Inflammatory macrophage (primary cell): ENCODE results near the gene FAM24B.
"Not testable (repeated sequence)": the region's sequence is repeated elsewhere in the genome, so short reads cannot be mapped to it uniquely, and the experiment has no call there.

Experiments used
- DNase-seq, 2 donors: peaks; one replicate each; pipeline ENCODE4 v3.0.0-alpha.2; 2020 to 2022
- total RNA-seq, 18 experiments: gene quantifications; one replicate each; lab custom pipeline; 2026; ENCODE audit warnings: mixed read lengths in 6 of 18, inconsistent platforms in 2 of 18; lab: John Stamatoyannopoulos, UW

FAM24B gene, protein sequence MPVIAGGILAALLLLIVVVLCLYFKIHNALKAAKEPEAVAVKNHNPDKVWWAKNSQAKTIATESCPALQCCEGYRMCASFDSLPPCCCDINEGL
- 0.12 to 1.7 (median 0.61) reads per million in 18 experiments for total RNA-seq

DNA sequence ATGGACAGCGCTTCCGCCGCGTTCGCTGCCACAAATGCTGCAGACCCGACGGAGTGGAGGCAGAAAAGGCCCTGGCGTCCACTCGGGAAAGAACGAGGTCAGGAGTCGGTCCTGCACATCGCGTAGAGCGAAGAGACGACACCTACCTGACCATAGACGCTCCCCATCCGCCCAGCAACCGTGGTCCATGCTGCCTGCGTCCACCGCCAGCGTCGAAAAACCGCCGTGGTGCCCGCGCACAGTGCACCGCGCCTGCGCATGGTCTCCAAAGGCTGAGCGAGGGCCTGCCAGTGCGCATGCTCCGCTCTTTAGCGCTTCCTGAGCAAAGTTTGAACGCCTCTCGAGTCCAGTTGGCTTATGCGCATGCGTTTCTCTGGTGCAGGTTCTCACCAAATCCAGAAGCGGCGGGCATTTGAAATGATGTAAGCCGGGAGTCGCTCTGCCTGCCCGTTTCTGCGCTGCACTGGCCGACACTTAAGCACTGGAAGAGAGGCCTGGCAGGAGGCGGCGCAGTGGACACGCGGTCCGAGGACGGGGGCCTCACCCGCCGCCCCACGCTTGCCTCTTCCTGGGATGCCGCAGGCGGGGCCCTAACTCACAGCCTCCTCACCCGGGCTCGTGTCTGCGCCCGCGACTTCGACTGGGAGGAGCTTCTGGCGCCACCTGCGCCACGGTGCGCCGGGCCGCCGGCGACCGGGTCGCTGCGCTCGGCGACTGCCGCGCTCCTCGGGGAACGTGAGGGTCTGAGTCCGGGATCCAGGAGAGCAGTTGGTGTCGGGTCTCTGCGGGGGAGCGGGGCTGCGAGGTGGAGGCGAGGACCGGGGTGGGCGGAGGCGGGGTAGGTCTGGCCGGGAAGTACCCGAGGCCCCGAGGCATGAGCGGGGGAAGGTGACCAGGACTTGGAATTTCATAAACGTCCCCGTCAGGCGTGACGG, at the start of gene FAM24B:
Gene FAM24B, minus strand, starts transcription at position 243 of the 935 bp plus-strand sequence. CDS start 29,066 bp downstream, outside the sequence.
- DNase-seq: peak; percentile 95 to 96

DNA sequence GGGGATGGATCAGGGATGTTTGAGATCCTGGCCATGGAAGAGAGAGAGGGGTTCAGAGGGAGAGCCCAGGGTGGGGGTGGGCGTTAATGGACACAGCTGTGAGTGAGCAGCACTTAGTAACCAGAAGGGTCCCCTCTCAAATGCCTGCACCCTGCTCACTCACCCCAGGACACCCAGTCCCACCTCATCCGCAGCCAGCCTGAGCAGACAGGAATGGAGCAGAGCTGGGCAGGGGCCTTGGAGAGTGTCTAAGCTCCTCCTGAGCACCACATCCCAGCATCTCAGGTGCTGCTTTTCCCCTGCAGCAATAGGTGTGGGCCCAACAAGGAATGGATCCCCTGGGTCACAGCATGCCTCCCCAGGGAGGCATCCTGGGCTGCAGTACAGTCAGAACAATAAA, 36.3 kb upstream of the FAM24B start:
- no peak for DNase-seq

DNA sequence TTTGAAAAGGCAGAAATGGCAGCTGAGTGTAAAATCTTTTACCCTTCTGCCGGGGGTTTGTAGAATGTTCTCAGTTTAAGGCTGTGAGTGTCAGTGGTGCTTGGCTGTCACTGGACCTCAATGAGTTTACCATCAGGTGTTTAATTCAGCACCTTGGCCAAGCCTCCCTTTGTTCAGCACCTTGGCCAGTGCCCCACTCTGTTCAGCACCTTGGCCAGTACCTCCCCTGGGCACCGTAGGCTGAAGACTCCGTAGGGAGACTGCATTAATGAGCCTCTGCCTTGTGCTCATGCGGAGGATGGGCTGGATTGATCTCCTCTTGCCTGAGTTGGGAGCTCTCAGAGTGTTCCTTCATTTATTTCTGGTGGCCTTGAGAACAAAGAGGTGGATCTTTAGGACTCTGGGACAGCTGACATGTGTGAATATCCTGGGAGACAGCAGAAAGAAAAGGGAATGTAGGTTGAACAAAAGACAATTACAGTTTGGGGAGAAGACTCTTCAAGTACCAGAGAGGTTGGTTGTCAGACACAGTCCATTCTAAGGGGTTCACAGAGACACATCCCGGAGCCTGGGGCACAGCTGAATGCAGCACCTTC, 32.6 kb upstream of the FAM24B start:
- peak; percentile 24 to 35 for DNase-seq

DNA sequence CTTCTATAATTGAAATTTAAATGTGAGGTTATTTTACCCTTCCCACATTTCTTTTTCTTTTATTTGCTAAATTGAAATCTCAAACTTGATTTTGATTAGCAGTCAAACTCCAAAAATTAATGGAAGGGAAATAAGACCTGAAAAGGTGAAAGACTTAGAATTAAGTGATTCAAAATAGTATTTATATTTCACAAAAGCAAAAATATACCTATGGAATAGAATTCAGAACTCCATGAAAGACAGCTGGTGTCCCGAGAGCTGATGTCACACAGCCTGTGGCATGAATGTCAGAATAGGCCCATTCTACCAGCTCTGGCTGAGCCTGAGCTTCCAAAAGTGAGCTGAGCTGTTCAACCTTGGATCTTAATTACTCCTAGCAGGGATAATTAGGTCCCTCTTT, 30.9 kb upstream of the FAM24B start, which contains the start of gene FAM24A:
Gene FAM24A, plus strand, starts transcription at position 301 of the 400 bp plus-strand sequence. CDS start 1,025 bp downstream, outside the sequence.
- DNase-seq: no peak

DNA sequence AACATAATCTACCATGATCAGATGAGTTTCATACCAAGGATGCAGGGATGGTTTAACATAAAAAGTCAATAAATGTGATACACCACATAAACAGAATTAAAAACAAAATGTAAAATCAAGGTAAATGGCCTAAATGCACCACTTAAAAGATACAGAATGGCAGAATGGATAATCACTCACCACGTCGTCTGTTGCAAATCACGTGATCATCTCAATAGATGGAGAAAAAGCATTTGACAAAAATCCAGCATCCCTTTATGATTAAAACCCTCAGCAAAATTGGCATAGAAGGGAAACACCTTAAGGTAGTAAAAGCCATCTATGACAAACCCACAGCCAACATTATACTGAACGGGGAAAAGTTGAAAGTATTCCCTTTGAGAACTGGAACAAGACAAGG, 24.5 kb upstream of the FAM24B start:
- not testable (repeated sequence) for DNase-seq

DNA sequence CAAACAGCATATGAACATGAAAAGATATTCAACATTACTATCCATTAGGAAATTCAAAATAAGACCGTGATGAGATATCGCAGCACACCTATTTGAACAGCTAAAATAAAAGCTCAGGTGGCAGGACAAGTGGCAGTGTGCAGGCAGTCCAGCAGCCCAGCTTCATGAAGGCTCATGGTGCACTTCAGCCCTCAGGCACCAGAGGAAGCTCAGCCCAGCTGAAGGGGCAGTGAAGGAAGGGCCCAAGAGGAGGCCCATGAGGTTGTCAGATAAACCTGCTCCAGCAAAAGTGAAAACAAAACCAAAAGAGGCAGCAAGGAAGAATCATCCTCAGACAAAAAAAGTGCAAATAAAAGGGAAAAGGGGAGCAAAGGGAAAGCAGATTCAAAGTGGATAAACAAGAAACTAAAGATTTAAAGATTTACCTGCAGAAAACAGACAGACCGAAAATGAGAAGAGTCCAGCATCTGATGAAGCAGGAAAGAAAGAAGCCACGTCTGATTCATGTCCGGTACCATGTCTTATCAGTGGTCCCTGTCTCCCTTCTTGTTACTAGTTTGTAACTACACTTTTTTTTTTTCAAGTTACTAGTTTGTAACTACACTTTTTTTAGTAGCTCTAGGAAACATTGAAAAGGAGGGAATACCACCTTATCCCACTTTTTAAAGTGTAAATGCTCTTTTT, 15.0 kb upstream of the FAM24B start:
- DNase-seq: no peak

DNA sequence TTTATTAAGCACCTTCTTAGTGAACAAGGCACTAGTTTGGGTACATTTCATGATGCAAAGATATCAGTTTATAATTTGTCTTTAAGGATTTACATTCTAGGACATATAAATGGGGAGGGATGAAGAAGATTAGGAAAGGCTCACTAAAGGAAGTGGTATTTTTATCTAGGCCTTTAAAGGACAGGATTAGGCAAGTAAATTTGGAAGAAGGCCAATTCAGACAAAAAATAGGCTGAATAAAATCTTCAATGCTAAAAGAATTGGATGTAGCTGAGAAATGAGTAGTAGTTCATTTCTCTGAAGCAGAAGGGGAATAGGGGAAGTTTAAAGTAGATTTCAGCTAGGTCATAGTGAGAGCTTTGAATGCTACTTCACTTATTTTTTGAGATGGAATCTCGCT, 4.8 kb upstream of the FAM24B start:
- no peak for DNase-seq

DNA sequence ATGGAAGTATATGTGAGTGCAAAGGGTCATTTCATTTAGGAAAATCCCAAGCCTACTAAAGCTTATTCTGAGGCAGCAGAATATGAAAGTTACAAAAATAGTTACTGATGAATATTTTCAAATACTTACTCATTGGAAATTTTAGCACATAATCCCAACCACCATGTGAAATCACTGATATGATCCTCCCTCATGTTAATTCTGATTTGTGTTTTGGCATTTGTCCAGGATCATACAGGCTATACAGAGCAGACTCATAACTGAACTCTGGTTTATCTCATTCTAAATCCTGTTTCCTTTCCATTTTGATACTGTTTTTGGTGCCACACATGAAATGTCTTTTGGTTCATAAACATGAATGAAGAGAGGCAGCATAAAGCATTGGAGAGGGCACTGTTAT, 3.4 kb upstream of the FAM24B start:
- no peak for DNase-seq

DNA sequence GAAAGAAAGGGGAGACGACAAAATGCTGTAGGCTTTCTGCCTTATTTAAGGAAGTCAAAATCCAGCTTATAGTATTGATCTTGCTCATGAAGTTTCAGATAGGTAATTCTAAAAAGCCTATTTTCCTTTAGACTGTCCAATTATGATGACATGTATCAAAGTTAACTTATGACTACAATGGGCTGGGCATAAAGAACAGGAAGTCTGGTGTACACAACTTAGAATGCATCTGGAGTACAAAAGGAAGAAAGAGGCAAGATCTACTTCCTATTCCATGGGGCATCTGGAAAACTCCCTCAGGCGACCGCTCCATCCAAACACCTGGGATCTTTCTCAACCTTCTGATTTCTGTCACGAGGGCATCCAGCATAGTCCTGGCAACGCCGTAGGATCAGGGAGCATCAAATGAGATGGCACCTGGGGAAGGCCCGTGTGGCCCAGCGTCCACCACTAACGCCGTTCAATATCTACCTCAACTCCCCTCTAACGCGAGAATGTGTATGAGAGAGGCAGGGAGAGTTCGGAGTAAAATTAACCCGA, 512 bp downstream of the FAM24B start:
- DNase-seq: peak; percentile 18 to 23

DNA sequence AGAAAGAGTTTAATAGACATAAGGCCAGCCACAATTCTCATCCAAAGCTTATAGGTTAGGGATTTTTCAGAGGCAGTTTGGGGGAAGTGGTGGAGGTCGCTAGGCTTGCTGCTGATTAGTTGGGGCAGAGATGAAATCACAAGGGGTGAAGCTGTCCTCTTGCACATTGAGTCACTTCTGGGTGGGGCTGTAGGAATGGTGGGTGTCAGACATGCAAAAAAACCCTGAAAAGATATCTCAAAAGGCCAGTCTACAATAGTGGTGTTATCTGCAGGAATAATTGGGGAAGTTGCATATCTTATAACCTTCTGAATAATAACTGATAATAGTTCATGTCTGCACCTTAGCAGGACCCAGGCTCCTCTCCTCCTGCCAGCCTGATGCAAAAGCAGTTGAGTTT, 2.1 kb downstream of the FAM24B start:
- DNase-seq: peak in 1 of 2 donors; percentile 2

DNA sequence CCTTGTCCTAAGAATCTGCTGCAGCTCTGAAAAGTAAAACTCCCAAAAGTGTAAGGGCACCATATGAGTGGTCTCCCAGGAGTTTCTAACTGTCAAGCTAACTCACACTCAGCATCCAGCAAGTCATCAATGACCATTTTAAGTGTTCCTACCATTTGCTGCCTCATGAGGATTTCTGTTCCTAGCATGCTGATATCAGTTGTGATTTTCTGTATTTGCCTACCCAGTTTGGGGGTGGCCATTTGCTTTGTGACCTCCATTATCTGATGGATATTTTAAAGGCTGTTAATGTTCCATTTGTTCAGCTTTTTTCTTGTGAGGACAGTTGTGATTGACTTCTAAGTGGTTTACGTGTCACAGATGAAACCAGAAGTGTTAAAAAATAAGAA, 2.9 kb downstream of the FAM24B start:
- no peak for DNase-seq

DNA sequence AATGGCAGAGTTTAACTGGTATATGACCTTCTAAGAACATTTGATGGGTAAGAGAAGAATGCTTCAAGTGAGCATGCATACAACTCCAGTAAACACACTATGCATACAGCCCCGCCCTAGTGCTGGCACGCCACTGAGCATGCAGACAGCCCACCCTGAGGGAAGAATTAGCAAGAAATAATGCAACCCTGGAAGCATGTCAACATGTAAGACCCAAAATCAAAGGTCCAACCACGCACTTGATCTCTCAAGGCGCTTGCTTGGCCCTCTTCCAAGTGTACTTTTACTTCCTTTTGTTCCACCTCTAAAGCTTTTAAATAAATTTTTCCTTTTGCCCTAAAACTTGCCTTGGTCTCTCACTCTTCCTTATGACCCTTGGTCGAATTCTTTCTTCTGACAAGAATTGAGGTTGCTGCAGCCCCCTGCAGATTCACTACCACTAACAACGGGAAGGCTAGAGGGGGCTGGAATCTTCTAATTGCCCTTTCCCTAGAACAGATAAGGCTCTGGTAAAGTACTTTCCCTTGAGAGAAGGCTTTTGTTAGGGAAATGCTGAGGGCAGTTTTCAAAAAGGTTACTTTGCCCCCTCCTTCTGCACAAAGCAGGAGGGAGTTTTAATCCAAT, 3.4 kb downstream of the FAM24B start:
- DNase-seq: no peak

DNA sequence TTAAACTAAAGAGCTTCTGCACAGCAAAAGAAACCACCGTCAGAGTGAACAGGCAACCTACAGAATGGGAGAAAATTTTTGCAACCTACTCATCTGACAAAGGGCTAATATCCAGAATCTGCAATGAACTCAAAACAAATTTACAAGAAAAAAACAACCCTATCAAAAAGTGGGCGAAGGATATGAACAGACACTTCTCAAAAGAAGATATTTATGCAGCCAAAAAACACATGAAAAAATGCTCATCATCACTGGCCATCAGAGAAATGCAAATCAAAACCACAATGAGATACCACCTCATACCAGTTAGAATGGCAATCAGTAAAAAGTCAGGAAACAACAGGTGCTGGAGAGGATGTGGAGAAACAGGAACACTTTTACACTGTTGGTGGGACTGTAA, 7.4 kb downstream of the FAM24B start:
- DNase-seq: not testable (repeated sequence)

DNA sequence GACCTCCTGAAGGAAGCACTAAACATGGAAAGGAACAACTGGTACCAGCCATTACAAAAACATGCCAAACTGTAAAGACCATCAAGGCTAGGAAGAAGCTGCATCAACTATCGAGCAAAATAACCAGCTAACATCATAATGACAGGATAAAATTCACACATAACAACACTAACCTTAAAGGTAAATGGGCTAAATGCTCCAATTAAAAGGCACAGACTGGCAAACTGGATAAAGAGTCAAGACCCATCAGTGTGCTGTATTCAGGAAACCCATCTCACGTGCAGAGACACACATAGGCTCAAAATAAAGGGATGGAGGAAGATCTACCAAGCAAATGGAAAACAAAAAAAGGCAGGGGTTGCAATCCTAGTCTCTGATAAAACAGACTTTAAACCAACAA, 10.6 kb downstream of the FAM24B start:
- DNase-seq: not testable (repeated sequence)

DNA sequence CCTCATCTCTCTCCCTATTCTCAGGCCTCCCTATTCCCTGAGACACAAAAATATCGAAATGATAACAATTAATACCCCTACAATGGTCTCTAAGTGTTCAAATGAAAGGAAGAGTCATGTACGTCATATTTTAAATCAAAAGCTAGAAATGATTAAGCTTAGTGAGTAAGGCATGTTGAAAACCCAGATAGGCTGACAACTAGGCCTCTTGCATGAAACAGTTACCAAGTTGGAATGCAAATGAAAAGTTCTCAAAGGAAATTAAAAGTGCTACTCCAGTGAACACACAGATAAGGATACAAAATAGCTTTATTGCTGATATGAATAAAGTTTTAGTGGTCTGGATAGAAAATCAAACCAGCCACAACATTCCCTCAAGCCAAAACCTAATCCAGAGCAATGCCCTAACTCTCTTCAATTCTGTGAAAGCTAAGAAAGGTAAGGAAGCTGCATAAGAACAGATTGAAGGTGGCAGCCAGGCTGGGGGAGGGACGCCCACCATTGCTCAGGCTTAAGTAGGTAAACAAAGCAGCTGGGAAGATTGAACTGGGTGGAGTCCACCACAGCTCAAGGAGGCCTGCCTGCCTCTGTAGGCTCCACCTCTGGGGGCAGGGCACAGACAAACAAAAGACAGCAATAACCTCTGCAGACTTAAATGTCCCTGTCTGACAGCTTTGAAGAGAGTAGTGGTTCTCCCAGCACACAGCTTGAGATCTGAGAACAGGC, 12.5 kb downstream of the FAM24B start:
- not testable (repeated sequence) for DNase-seq

DNA sequence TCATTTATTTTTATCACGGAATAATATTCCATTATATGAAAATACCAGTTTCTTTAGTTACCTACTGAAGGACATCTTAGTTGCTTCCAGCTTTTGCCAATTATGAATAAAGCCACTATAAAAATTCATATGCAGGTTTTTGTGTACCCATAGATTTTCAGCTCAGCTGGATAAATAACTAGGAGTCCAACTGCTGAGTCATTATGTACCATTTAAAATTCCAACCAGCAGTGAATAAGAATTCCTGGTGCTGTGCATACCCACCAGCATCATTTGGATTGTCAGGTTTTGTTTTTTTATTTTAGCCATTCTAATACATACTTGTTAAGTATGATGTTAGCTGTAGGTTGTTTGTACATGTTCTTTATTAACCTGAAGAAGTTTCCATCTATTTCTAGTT, 14.5 kb downstream of the FAM24B start:
- no peak for DNase-seq

DNA sequence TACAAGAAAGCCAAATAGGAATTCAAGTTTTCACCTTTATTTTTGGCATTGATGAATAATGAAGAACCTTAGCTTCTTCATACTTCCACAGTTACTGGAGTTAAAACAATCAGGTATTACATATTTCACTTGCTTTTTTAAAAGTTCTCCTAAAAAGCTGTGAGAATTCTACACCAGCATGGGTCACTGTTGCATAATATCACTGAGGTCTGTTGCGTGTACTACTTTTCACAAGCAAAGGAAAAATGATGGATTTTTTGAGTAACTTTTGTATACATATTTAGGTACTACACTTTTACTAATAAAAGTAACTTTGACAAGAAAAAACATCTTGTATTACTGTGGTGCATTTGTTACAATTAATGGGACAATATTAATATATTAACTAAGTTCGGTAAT, 15.2 kb downstream of the FAM24B start:
- DNase-seq: no peak

DNA sequence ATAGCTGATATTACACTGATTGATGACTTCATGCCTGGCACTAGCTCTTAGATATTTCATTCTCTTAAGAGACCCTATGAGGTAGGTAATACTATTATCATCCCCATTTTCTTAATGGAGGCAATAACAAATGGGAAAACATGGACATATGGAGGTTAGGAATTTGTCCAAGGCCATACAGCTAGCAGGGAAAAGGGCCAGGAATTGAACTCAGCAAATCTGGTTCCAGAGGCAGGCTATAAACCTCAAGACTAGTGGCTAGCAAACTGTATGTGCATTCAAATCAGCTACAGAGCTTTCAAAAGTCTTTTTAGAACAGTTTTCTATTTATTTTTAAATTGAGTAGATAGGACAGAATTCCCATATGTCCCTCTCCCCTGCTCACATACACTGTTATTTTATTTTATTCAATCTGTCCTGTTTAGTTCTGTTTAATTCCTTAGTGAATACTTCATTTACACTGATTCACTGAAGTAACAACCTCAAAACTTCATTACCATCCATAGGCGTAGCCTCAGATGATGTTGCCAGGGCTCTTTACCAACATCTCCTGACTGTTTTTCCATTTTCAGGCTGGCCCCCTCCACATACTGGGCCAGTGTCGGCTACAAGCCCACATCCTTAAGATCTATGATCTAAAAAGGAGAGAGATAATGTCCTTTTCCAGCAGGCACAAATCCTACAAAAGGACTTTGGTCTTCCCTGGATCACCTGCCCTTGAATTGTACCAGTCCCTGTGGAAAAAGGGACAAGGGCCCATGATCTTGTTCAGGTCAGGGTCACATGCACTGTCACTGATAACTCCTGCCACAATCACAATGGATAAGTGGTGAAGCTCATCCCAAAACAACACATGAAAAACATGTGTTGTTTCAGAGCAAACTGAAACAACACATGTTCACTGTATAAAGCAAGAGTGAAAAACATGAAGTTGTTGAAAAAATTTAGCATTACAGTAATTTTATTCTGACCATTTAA, 15.9 kb downstream of the FAM24B start:
- no peak for DNase-seq

DNA sequence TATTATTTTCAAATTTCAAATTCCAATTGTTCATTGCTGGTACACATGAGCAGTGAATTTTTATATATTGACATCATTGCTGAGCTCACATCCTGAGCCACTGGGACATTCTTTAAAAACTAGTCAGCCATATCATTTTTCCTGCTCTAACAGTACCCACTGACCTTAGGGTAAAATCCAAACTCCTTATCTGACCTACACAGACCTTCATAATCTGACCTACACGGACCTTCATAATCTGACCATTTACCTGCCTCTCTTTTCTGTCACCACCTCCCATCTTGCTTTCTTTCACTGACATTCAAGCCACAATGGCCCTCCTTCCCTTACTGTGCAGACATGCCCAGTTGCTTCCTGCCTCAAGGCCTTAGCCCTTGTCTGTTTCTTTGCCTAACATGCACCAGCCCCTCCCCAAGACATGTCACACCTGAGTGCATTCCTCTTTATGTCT, 17.6 kb downstream of the FAM24B start:
- DNase-seq: no peak

DNA sequence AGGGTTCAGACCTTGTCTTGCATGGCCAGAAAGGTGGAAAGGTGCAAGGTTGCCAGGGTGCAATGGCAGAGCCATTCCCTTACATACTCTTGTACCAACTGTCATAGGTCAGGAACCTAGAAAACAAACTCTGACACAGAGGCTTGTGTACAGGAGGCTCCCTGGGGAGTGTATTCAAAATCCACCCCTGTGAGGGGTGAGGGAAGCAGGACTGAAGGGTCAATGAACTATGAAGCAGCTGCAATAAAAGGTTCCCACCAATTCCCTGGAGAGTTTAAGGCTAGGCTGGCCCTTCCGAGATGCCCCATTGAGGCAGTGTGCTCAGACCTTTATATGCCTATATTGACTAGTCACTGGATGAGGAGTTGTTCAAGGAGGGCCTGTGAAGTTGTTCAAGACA, 19.9 kb downstream of the FAM24B start:
- DNase-seq: no peak
